ENCODE results near the gene GALK1.

GALK1 gene

GRCh38 chr17:75749545-75750389 lies 15.2 kb downstream of the GALK1 start:
- peak; percentile 87 for DNase-seq

- no peak for DNase-seq
Observed at GRCh38 chr17:75748706-75749105, 16.3 kb downstream of the GALK1 start.

- no peak for DNase-seq
Observed at GRCh38 chr17:75743625-75744206, 21.3 kb downstream of the GALK1 start.

- no peak for DNase-seq
Observed at GRCh38 chr17:75742337-75742736, 22.7 kb downstream of the GALK1 start.

GRCh38 chr17:75740631-75741077 lies 24.3 kb downstream of the GALK1 start:
- no peak for DNase-seq

- no peak for DNase-seq
Observed at GRCh38 chr17:75740215-75740614, 24.8 kb downstream of the GALK1 start.

GRCh38 chr17:75739801-75740200 lies 25.2 kb downstream of the GALK1 start:
- DNase-seq, result no peak

GRCh38 chr17:75739174-75739573 lies 25.8 kb downstream of the GALK1 start:
- no peak for DNase-seq

GRCh38 chr17:75738218-75738802 lies 26.7 kb downstream of the GALK1 start:
- DNase-seq, result no peak

GRCh38 chr17:75737133-75737962 lies 27.6 kb downstream of the GALK1 start:
- no peak for DNase-seq

- DNase-seq, result no peak
Observed at GRCh38 chr17:75736173-75736835, 28.7 kb downstream of the GALK1 start.

GRCh38 chr17:75734674-75735294 lies 30.2 kb downstream of the GALK1 start:
- DNase-seq, result no peak

GRCh38 chr17:75733471-75733870 lies 31.5 kb downstream of the GALK1 start:
- no peak for DNase-seq

- no peak for DNase-seq
Observed at GRCh38 chr17:75731716-75732498, 33.1 kb downstream of the GALK1 start.

- DNase-seq, result no peak
Observed at GRCh38 chr17:75731086-75731715, 33.8 kb downstream of the GALK1 start.

GRCh38 chr17:75730065-75730464 lies 34.9 kb downstream of the GALK1 start:
- no peak for DNase-seq

- no peak for DNase-seq
Observed at GRCh38 chr17:75729351-75729750, 35.6 kb downstream of the GALK1 start.

GRCh38 chr17:75727391-75727790 lies 37.6 kb downstream of the GALK1 start:
- no peak for DNase-seq

GRCh38 chr17:75725504-75725903 lies 39.5 kb downstream of the GALK1 start:
- no peak for DNase-seq
